KOPT-K1 (cell line): ENCODE data around the gene TAAR2.

ENCODE experiments used
- H3K27ac ChIP-seq: fragments of 200-600 bp; sonication (generic); 2 replicates; pipeline ENCODE4 v1.5.1; 2016; ENCODE audit warnings: antibody characterized with exemption, mild to moderate bottlenecking, low read depth, low read length; ENCODE audit not compliant: poor library complexity, severe bottlenecking
- H3K36me3 ChIP-seq: fragments of 200-600 bp; sonication (generic); 2 replicates; pipeline ENCODE4 v1.5.1; 2017; ENCODE audit warnings: antibody characterized with exemption, mild to moderate bottlenecking, low read length, moderate library complexity; ENCODE audit not compliant: insufficient read depth
- H3K9me3 ChIP-seq: fragments of 200-600 bp; sonication (generic); 2 replicates; pipeline ENCODE4 v1.5.1; 2017; ENCODE audit warnings: antibody characterized with exemption, low read length, mild to moderate bottlenecking; ENCODE audit not compliant: insufficient read depth, poor library complexity, severe bottlenecking

The TAAR2 gene

GRCh38 chr6:132590362-132590761 is 33.7 kb downstream of the TAAR2 start:
- Histone ChIP-seq H3K36me3 (no peaks in the 10 kb centered on the region), H3K27ac (no peak overlapping the region), H3K9me3 (no peaks in the 10 kb centered on the region)

- H3K9me3 ChIP-seq: no peaks in the 10 kb centered on the region
- H3K27ac ChIP-seq: no peak within 1 kb of the TSS
- no peaks in the 10 kb centered on the region for H3K36me3 ChIP-seq
Measured at GRCh38 chr6:132589454-132589853, 34.6 kb downstream of the TAAR2 start, which contains the start of gene TAAR5. TSS of gene TAAR5 (minus strand) at chr6:132589741. CDS start at chr6:132589686, 55 bp downstream.

- Histone ChIP-seq H3K27ac (no peak overlapping the region), H3K36me3 (no peaks in the 10 kb centered on the region)
Measured at GRCh38 chr6:132587424-132587823, 36.7 kb downstream of the TAAR2 start.

GRCh38 chr6:132584698-132585097 is 39.4 kb downstream of the TAAR2 start:
- H3K27ac ChIP-seq: no peak overlapping the region
- H3K36me3 ChIP-seq: no peaks in the 10 kb centered on the region
- no peaks in the 10 kb centered on the region for H3K9me3 ChIP-seq

More at GRCh38 chr6:132587424-132587823, 36.7 kb downstream of the TAAR2 start:
- no peaks in the 10 kb centered on the region for H3K9me3 ChIP-seq

GRCh38 chr6:132571774-132572173 is 52.3 kb downstream of the TAAR2 start:
- Histone ChIP-seq H3K9me3 (no peaks in the 10 kb centered on the region), H3K36me3 (no peaks in the 10 kb centered on the region), H3K27ac (no peak overlapping the region)

GRCh38 chr6:132570221-132570777 is 53.8 kb downstream of the TAAR2 start, which contains the start of gene TAAR6:
TSS of gene TAAR6 (plus strand) at chr6:132570322. CDS start at chr6:132570322, 0 bp downstream.
- no peaks in the 10 kb centered on the region for H3K36me3 ChIP-seq
- H3K9me3 ChIP-seq: no peaks in the 10 kb centered on the region
- no peak within 1 kb of the TSS for H3K27ac ChIP-seq

GRCh38 chr6:132569170-132569569 is 54.9 kb downstream of the TAAR2 start:
- Histone ChIP-seq H3K36me3 (no peaks in the 10 kb centered on the region), H3K27ac (no peak overlapping the region)

GRCh38 chr6:132568611-132569010 is 55.5 kb downstream of the TAAR2 start:
- no peak overlapping the region for H3K27ac ChIP-seq
- H3K9me3 ChIP-seq: no peaks in the 10 kb centered on the region
- no peaks in the 10 kb centered on the region for H3K36me3 ChIP-seq

More at GRCh38 chr6:132569170-132569569, 54.9 kb downstream of the TAAR2 start:
- H3K9me3 ChIP-seq: no peaks in the 10 kb centered on the region

- no peaks in the 10 kb centered on the region for H3K9me3 ChIP-seq
- no peaks in the 10 kb centered on the region for H3K36me3 ChIP-seq
- H3K27ac ChIP-seq: no peak overlapping the region
Measured at GRCh38 chr6:132567566-132567965, 56.5 kb downstream of the TAAR2 start.
